ENCODE data around the gene STKLD1.

Gene STKLD1

GRCh38 chr9:133342570-133342969 lies 33.6 kb upstream of the STKLD1 start:
- Histone ChIP-seq H3K9me2 (replicated peaks; ENCODE audit: control insufficient read depth, low read length) (no peaks in the 10 kb centered on the region), H3K4me2 (ENCODE audit: low read length) (no peak overlapping the region), H3K27me3 (ENCODE audit: control insufficient read depth, low read length) (no peaks in the 10 kb centered on the region), H3K27ac (ENCODE audit: low read depth, low read length) (no peak overlapping the region), H3K79me2 (ENCODE audit: control insufficient read depth, low read length) (peaks cover 29% of the 10 kb centered on the region), H3K4me3 (ENCODE audit: low read length) (no peak overlapping the region), H3K9me3 (ENCODE audit: control insufficient read depth, insufficient read depth, low read length) (no peaks in the 10 kb centered on the region), H3K36me3 (ENCODE audit: control insufficient read depth, low read length) (peaks cover 80% of the 10 kb centered on the region), H4K20me1 (ENCODE audit: control insufficient read depth, insufficient read depth, low read depth, low read length) (no peaks in the 10 kb centered on the region), H3F3A (ENCODE audit: control insufficient read depth, insufficient read depth) (peaks cover 12% of the 10 kb centered on the region), H3K4me1 (ENCODE audit: control insufficient read depth, low read length) (peaks cover 39% of the 10 kb centered on the region)
- TF ChIP-seq EZH2phosphoT487 (IDR thresholded peaks at IDR 0.05; ENCODE audit: borderline replicate concordance, low read length) = no peak
- TF ChIP-seq, protein P1, sequence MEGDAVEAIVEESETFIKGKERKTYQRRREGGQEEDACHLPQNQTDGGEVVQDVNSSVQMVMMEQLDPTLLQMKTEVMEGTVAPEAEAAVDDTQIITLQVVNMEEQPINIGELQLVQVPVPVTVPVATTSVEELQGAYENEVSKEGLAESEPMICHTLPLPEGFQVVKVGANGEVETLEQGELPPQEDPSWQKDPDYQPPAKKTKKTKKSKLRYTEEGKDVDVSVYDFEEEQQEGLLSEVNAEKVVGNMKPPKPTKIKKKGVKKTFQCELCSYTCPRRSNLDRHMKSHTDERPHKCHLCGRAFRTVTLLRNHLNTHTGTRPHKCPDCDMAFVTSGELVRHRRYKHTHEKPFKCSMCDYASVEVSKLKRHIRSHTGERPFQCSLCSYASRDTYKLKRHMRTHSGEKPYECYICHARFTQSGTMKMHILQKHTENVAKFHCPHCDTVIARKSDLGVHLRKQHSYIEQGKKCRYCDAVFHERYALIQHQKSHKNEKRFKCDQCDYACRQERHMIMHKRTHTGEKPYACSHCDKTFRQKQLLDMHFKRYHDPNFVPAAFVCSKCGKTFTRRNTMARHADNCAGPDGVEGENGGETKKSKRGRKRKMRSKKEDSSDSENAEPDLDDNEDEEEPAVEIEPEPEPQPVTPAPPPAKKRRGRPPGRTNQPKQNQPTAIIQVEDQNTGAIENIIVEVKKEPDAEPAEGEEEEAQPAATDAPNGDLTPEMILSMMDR (IDR thresholded peaks at IDR 0.05; ENCODE audit: low read depth, low read length, poor library complexity, severe bottlenecking) = peak; percentile 45

DNA sequence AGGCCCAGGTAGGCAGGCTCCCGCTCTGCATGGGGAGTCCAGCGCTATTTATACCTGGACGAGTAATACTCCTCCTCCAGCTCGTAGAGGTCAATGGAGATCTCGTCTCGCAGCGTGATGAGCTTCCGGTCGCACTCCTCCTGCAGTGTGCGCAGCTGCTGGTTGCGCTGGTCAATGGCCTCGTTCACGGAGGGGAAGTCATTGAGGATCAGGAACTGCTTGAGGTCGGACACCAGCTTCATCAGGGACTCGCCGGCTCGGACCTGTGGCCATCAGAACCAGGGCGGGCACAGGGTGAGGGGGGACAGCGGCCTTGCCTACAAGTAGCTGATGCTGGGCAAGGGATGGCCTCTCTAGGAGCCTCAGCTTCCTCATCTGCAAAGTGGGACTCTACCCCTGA lies 32.1 kb upstream of the STKLD1 start:
- Histone ChIP-seq H3K4me2 (ENCODE audit: low read length) (no peak overlapping the region), H3K27ac (ENCODE audit: low read depth, low read length) (no peak overlapping the region), H4K20me1 (ENCODE audit: control insufficient read depth, insufficient read depth, low read depth, low read length) (peaks cover 5% of the 10 kb centered on the region; the same call in 1 of the 2 replicates), H3K36me3 (ENCODE audit: control insufficient read depth, low read length) (peaks cover 86% of the 10 kb centered on the region), H3K79me2 (ENCODE audit: control insufficient read depth, low read length) (peaks cover 43% of the 10 kb centered on the region), H3K9me3 (ENCODE audit: control insufficient read depth, insufficient read depth, low read length) (no peaks in the 10 kb centered on the region), H3F3A (ENCODE audit: control insufficient read depth, insufficient read depth) (peaks cover 15% of the 10 kb centered on the region), H3K27me3 (ENCODE audit: control insufficient read depth, low read length) (no peaks in the 10 kb centered on the region), H3K9me2 (replicated peaks; ENCODE audit: control insufficient read depth, low read length) (no peaks in the 10 kb centered on the region), H3K4me1 (ENCODE audit: control insufficient read depth, low read length) (peaks cover 40% of the 10 kb centered on the region), H3K4me3 (ENCODE audit: low read length) (no peak overlapping the region)
- TF ChIP-seq, protein P1 (IDR thresholded peaks at IDR 0.05; ENCODE audit: low read depth, low read length, poor library complexity, severe bottlenecking) = no peak
- no peak for TF ChIP-seq EZH2phosphoT487 (IDR thresholded peaks at IDR 0.05; ENCODE audit: borderline replicate concordance, low read length)

GRCh38 chr9:133344979-133345378 lies 31.2 kb upstream of the STKLD1 start:
- Histone ChIP-seq H3K4me1 (ENCODE audit: control insufficient read depth, low read length) (peaks cover 43% of the 10 kb centered on the region), H3K36me3 (ENCODE audit: control insufficient read depth, low read length) (peaks cover 86% of the 10 kb centered on the region), H3K4me3 (ENCODE audit: low read length) (no peak overlapping the region), H3K27me3 (ENCODE audit: control insufficient read depth, low read length) (no peaks in the 10 kb centered on the region), H3K9me2 (replicated peaks; ENCODE audit: control insufficient read depth, low read length) (no peaks in the 10 kb centered on the region), H3K27ac (ENCODE audit: low read depth, low read length) (no peak overlapping the region), H3K9me3 (ENCODE audit: control insufficient read depth, insufficient read depth, low read length) (no peaks in the 10 kb centered on the region), H3K4me2 (ENCODE audit: low read length) (no peak overlapping the region), H4K20me1 (ENCODE audit: control insufficient read depth, insufficient read depth, low read depth, low read length) (peaks cover 13% of the 10 kb centered on the region; the same call in 1 of the 2 replicates), H3K79me2 (ENCODE audit: control insufficient read depth, low read length) (peaks cover 52% of the 10 kb centered on the region), H3F3A (ENCODE audit: control insufficient read depth, insufficient read depth) (peaks cover 17% of the 10 kb centered on the region)
- TF ChIP-seq, protein P1 (IDR thresholded peaks at IDR 0.05; ENCODE audit: low read depth, low read length, poor library complexity, severe bottlenecking) = no peak
- no peak for TF ChIP-seq EZH2phosphoT487 (IDR thresholded peaks at IDR 0.05; ENCODE audit: borderline replicate concordance, low read length)
